ENCODE data around the gene PARP8.
"Not testable (repeated sequence)": the region's sequence is repeated elsewhere in the genome, so short reads cannot be mapped to it uniquely, and the experiment has no call there.

Gene PARP8

GRCh38 chr5:50666261-50667022 lies at the start of gene PARP8:
Gene PARP8 (plus strand): TSS chr5:50666637. CDS start chr5:50667096, 459 bp downstream.
- peak within 1 kb of the TSS; percentile 72 for H3K4me3 ChIP-seq (replicated peaks; ENCODE audit: low read depth, low read length)
- peak; percentile 33 for DNase-seq (ENCODE audit: low read depth)
- TF ChIP-seq, protein P1, sequence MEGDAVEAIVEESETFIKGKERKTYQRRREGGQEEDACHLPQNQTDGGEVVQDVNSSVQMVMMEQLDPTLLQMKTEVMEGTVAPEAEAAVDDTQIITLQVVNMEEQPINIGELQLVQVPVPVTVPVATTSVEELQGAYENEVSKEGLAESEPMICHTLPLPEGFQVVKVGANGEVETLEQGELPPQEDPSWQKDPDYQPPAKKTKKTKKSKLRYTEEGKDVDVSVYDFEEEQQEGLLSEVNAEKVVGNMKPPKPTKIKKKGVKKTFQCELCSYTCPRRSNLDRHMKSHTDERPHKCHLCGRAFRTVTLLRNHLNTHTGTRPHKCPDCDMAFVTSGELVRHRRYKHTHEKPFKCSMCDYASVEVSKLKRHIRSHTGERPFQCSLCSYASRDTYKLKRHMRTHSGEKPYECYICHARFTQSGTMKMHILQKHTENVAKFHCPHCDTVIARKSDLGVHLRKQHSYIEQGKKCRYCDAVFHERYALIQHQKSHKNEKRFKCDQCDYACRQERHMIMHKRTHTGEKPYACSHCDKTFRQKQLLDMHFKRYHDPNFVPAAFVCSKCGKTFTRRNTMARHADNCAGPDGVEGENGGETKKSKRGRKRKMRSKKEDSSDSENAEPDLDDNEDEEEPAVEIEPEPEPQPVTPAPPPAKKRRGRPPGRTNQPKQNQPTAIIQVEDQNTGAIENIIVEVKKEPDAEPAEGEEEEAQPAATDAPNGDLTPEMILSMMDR (IDR thresholded peaks at IDR 0.05; ENCODE audit: low read length, missing control alignments): no peak

DNA sequence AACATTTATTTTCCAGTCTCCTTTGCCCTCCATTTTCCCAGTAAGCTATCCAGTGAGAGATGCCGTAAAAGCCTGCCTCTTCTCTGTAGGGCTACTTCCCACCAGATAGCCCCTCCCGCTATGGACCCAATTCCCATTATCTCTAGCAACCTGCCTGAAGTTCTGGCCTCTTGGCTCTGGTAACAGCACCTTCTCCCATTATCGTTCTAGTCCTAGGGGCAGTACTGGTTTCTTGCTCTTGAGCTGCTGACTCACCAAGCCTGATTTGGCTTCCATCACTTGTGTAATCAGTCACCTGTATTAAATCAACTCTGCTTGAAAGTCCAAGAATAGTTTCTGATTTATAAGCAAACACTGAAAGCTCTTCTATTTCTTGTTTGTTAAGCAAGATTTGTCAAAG lies 42.8 kb upstream of the PARP8 start:
- no peak for DNase-seq (ENCODE audit: low read depth)
- no peak overlapping the region for H3K4me3 ChIP-seq (replicated peaks; ENCODE audit: low read depth, low read length)
- TF ChIP-seq, protein P1 (IDR thresholded peaks at IDR 0.05; ENCODE audit: low read length, missing control alignments): no peak

DNA sequence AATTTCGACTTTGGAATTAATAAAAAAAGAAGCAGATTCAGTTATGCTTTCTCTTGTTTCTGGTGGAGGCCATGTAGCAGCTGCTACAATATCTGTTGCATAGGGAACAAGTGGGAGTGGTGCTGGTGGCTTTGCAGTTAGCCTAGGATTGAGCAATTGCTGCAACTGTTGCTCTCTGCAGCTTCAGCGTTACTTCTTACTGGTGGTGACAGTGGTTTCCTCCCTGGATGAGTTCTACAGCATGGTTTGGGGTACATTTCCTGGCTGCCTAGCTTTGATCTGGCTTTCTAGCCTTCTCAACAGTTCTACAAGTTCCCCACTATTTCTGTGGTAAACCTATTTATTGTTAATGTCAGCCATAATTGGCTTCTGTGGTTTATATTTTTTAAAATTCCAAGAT lies 31.6 kb upstream of the PARP8 start:
- H3K4me3 ChIP-seq (replicated peaks; ENCODE audit: low read depth, low read length); DNase-seq (ENCODE audit: low read depth): not testable (repeated sequence)

GRCh38 chr5:50637576-50637975 lies 28.9 kb upstream of the PARP8 start:
- not testable (repeated sequence) for H3K4me3 ChIP-seq (replicated peaks; ENCODE audit: low read depth, low read length); DNase-seq (ENCODE audit: low read depth)

DNA sequence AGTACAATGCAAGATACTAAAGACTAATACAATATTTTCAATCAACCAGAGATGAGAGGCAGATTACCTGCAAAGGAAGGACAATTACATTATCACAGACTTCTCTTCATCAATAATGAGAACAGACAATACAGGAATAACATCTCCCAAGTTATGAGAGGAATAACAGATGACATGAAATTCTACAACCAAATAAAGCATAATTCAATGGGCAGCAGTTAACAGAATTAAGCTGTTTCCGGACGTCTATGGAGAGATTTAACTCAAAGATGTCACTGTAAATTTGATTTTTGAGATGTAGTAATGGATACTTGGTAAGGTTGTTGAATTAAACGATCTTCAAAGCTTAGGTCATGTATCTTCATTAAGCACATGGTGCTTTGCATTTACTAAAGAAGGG lies 19.8 kb upstream of the PARP8 start:
- TF ChIP-seq, protein P1 (IDR thresholded peaks at IDR 0.05; ENCODE audit: low read length, missing control alignments): no peak
- no peak for DNase-seq (ENCODE audit: low read depth)
- H3K4me3 ChIP-seq (replicated peaks; ENCODE audit: low read depth, low read length): no peak overlapping the region

GRCh38 chr5:50647726-50648125 lies 18.7 kb upstream of the PARP8 start:
- no peak for DNase-seq (ENCODE audit: low read depth)
- H3K4me3 ChIP-seq (replicated peaks; ENCODE audit: low read depth, low read length): no peak overlapping the region
- TF ChIP-seq, protein P1 (IDR thresholded peaks at IDR 0.05; ENCODE audit: low read length, missing control alignments): no peak

GRCh38 chr5:50653946-50654345 lies 12.5 kb upstream of the PARP8 start:
- TF ChIP-seq, protein P1 (IDR thresholded peaks at IDR 0.05; ENCODE audit: low read length, missing control alignments): no peak

GRCh38 chr5:50655067-50655809 lies 11.2 kb upstream of the PARP8 start:
- TF ChIP-seq, protein P1 (IDR thresholded peaks at IDR 0.05; ENCODE audit: low read length, missing control alignments): no peak
- DNase-seq (ENCODE audit: low read depth): no peak
- H3K4me3 ChIP-seq (replicated peaks; ENCODE audit: low read depth, low read length): no peak overlapping the region

More at GRCh38 chr5:50653946-50654345, 12.5 kb upstream of the PARP8 start:
- no peak overlapping the region for H3K4me3 ChIP-seq (replicated peaks; ENCODE audit: low read depth, low read length)
- no peak for DNase-seq (ENCODE audit: low read depth)
